GM12873 (cell line): ENCODE data around the gene NOTCH1.

Experiments used
- TF ChIP-seq, protein P1 (sequence below): IDR thresholded peaks from 2 replicates; pipeline ENCODE4 v1.5.1; 2012; ENCODE audit warnings: low read depth, mild to moderate bottlenecking, moderate library complexity, low read length, control low read depth; ENCODE audit not compliant: insufficient read depth; ENCODE audit errors: missing control alignments

Gene NOTCH1

DNA sequence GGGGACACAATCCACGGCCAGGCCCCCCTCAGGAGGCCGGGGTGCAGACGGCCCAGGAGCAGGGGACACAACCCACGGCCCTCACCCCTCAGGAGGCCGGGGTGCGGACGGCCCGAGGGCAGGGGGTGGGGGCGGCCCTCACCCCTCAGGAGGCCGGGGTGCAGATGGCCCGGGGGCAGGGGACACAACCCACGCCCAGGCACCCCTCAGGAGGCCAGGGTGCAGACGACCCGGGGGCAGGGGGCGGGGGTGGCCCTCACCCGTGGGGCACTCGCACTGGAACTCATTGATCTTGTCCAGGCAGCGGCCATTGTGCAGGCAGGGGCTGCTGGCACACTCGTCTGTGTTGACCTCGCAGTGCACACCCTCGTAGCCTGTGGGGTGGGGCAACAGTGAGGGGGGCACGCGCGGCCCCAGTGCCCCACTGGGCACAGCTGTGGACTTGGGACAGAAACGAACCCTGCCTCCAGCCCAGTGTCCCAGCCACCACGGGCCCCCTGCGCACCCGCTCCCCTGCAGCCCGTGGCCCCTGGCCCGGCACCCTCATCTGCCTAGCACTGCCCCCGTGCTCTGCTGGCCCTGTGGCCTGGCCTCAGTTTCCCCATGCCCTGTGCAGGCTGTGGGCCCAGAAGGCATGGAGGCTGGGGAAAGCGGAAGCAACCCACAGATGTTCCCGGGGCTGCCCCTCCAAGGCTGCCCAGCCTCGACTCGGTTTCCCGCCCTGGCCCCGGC is 28.7 kb downstream of the NOTCH1 start:
- TF ChIP-seq, protein P1, sequence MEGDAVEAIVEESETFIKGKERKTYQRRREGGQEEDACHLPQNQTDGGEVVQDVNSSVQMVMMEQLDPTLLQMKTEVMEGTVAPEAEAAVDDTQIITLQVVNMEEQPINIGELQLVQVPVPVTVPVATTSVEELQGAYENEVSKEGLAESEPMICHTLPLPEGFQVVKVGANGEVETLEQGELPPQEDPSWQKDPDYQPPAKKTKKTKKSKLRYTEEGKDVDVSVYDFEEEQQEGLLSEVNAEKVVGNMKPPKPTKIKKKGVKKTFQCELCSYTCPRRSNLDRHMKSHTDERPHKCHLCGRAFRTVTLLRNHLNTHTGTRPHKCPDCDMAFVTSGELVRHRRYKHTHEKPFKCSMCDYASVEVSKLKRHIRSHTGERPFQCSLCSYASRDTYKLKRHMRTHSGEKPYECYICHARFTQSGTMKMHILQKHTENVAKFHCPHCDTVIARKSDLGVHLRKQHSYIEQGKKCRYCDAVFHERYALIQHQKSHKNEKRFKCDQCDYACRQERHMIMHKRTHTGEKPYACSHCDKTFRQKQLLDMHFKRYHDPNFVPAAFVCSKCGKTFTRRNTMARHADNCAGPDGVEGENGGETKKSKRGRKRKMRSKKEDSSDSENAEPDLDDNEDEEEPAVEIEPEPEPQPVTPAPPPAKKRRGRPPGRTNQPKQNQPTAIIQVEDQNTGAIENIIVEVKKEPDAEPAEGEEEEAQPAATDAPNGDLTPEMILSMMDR = no peak

DNA sequence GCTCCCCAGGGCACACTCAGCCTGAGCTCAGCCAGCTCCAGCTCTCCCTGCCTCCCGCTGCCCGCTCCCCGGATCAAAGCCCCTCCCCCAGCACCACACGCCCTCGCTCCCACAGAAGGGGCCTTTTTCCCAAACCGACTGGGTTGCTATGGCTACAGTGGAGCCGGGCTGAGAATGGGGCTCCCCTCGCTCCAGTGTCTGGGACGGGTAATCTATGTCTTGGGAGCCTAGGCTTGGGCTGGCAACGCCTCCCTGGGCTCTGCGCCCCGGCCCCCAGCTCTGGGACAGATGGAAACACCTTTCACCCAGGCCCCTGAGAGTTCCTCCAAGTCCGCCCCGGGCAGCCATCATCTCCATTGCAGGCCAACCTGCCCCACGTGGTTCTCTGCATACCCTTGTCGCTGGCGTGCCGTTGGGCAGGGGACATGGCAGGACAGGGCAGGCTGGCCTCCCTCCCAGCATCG is 29.6 kb downstream of the NOTCH1 start:
- TF ChIP-seq, protein P1 = no peak

- TF ChIP-seq, protein P1 = no peak
These were observed 30.6 kb downstream of the NOTCH1 start for GRCh38 chr9:136515276-136515675.

DNA sequence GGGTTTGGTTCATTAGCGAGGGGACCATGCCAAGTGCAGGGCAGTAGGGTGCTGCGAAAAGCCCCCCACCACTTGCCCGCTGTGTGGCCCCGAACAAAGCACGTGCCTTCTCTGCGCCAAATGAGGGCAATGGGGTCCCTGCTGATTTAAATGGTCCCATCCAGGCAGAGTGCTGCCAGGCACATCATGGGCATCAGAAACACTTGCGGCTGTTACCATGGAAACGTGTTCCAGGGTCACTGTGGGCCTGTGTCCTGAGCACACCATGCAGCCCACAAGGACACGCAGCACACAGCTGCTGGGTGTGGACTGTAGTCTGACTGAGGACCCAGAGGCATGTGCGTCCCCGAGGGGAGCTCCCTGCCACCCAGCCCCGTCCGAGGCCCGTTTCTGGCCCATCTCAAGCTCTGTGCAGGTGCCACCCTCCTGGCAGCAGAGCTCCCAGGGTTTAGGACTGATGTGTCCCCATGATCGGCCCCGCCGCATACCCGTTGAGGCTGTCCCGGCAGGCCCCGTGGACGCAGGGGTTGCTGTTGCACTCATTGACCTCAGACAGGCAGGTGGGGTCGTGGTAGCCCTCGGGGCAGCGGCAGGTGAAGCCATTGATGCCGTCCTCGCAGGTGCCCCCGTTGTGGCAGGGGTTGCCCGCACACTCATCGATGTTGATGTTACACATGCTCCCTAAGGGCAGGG is 31.7 kb downstream of the NOTCH1 start:
- TF ChIP-seq, protein P1 = no peak

- TF ChIP-seq, protein P1 = no peak
These were observed 32.7 kb downstream of the NOTCH1 start for GRCh38 chr9:136513191-136513590.

DNA sequence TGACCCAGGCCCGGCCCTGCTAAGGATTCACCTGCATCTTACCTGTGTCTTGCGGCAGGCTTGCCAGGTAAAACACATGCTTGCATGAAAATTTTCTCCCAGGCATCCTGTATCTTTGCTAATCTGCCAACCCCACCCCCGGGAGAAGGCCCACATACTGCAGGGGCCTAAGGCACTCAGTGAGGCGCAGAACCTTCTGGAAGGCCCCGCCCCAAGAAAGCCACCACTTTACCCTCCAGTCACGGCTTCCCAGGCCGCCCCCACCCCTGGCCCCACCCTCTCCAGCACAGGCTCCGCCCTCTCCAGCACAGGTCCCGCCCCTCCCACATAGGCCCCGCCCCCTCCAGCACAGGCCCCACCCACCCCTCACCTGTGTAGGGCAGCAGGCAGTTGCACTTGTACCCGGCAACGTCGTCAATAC is 33.2 kb downstream of the NOTCH1 start:
- TF ChIP-seq, protein P1 = no peak
